GM12865 (cell line): ENCODE data around the gene TBC1D20.

ENCODE experiments used
- DNase-seq: peaks from one replicate; pipeline ENCODE4 v3.0.0; 2010; ENCODE audit warnings: low read depth
- H3K4me3 ChIP-seq: 2 replicates; pipeline ENCODE4 v1.5.1; 2011; ENCODE audit warnings: mild to moderate bottlenecking, low read depth, low read length, control low read depth
- CTCF ChIP-seq: IDR thresholded peaks from 2 replicates; pipeline ENCODE4 v1.5.1; 2011; ENCODE audit warnings: low read length, control low read depth, low read depth, inconsistent platforms; ENCODE audit not compliant: insufficient read depth; ENCODE audit errors: missing control alignments

TBC1D20 gene

GRCh38 chr20:403582-403957 lies 58.8 kb downstream of the TBC1D20 start:
- no peak for TF ChIP-seq CTCF
- H3K4me3 ChIP-seq: no peak overlapping the region
- no peak for DNase-seq

- DNase-seq: no peak
- H3K4me3 ChIP-seq: no peak overlapping the region
- TF ChIP-seq CTCF: no peak
Observed at GRCh38 chr20:402898-403581, 59.3 kb downstream of the TBC1D20 start.

- DNase-seq: peak; percentile 29
- TF ChIP-seq CTCF: no peak
- H3K4me3 ChIP-seq: no peak overlapping the region
Observed at GRCh38 chr20:402496-402885, 59.8 kb downstream of the TBC1D20 start.

GRCh38 chr20:401682-402495 lies 60.4 kb downstream of the TBC1D20 start:
- DNase-seq: no peak
- H3K4me3 ChIP-seq: no peak overlapping the region
- no peak for TF ChIP-seq CTCF

- no peak overlapping the region for H3K4me3 ChIP-seq
- no peak for DNase-seq
- TF ChIP-seq CTCF: no peak
Observed at GRCh38 chr20:400454-401275, 61.7 kb downstream of the TBC1D20 start.

- no peak for TF ChIP-seq CTCF
- H3K4me3 ChIP-seq: no peak overlapping the region
- no peak for DNase-seq
Observed at GRCh38 chr20:400128-400453, 62.2 kb downstream of the TBC1D20 start.
